K562 (cell line): ENCODE results near the gene GLG1. TPM values are rescaled to one million over a fixed set of nuclear protein-coding genes. Genes with fewer than 3 reads are reported as not detected.

Experiments used
- ATAC-seq: fragments of 200-7000 bp; cut with Tn5 transposase; 3 replicates; pipeline ENCODE4 v1.9.1; 2020; ENCODE audit warnings: moderate library complexity
- BruUV-seq: library from RNA; stranded (reverse); fragments of 400-500 nt; replicated peaks from 2 replicates; lab custom pipeline; 2021; lab: Mats Ljungman, UMichigan
- CTCF ChIA-PET: fragments of 300-600 bp; formaldehyde crosslinking; extraction: SDS; loops from one replicate; lab custom pipeline; 2021; ENCODE audit warnings: low intra/inter-chr PET ratio; lab: Yijun Ruan, JAX
- POLR2A ChIA-PET: fragments of 300-600, 350-650 bp; sonication (Branson Sonifier 250); formaldehyde crosslinking; extraction: SDS; loops from one replicate; lab custom pipeline; 2021; ENCODE audit warnings: antibody characterized with exemption, inconsistent platforms; lab: Yijun Ruan, JAX
- DNase-seq, 4 experiments: peaks; one replicate each; pipeline versions ENCODE4 v3.0.0 to v3.0.0-alpha.2; 2011 to 2018; ENCODE audit warnings: low spot score in 3 of 4, mixed read lengths in 3 of 4; ENCODE audit errors: extremely low read depth in 1 of 4
- FAIRE-seq: peaks from 2 replicates; lab custom pipeline; 2011; peaks lifted over from hg19 to GRCh38; lab: Jason Lieb, UNC
- H2AFZ ChIP-seq: 2 replicates; pipeline ENCODE4 v1.6.0; 2011; ENCODE audit warnings: low read depth, low read length, control low read depth, inconsistent platforms
- H3K27ac ChIP-seq: fragments of 200-600 bp; 3 replicates; pipeline ENCODE4 v1.8.0; 2011; ENCODE audit warnings: low read depth, mild to moderate bottlenecking, control low read depth, inconsistent platforms, low read length, moderate library complexity, mixed read lengths; ENCODE audit errors: extremely low read depth
- H3K27me3 ChIP-seq, 2 experiments: fragments of 300-600 bp in 1 of 2; 2 replicates in 1 of 2; 3 replicates in 1 of 2; pipeline versions ENCODE4 v1.6.0 to v1.8.0; 2011; ENCODE audit warnings: inconsistent platforms in 2 of 2, low read length in 2 of 2, mild to moderate bottlenecking in 1 of 2, mixed read lengths in 1 of 2, moderate library complexity in 1 of 2; ENCODE audit not compliant: control insufficient read depth in 2 of 2, insufficient read depth in 2 of 2
- H3K36me3 ChIP-seq: fragments of 300-600 bp; 3 replicates; pipeline ENCODE4 v1.8.0; 2011; ENCODE audit warnings: mild to moderate bottlenecking, low read length, inconsistent platforms; ENCODE audit not compliant: control insufficient read depth, insufficient read depth
- H3K4me1 ChIP-seq, 2 experiments: fragments of 200-600 bp in 1 of 2; replicated peaks in 1 of 2; 2 replicates in 1 of 2; 3 replicates in 1 of 2; pipeline versions ENCODE4 v1.5.1 to v1.8.0; 2011; ENCODE audit warnings: inconsistent platforms in 2 of 2, low read length in 2 of 2, mild to moderate bottlenecking in 1 of 2, mixed read lengths in 1 of 2, moderate library complexity in 1 of 2; ENCODE audit not compliant: control insufficient read depth in 2 of 2, insufficient read depth in 2 of 2
- H3K4me2 ChIP-seq: 2 replicates; pipeline ENCODE4 v1.6.1; 2011; ENCODE audit warnings: low read length, control low read depth, inconsistent platforms, mixed read lengths; ENCODE audit not compliant: insufficient read depth
- H3K4me3 ChIP-seq: fragments of 200-600 bp; sonication (generic), shearing (Covaris generic); 2 replicates; pipeline ENCODE4 v1.5.1; 2016; ENCODE audit warnings: control low read depth, inconsistent platforms
- H3K79me2 ChIP-seq: fragments of 200-600 bp; 3 replicates; pipeline ENCODE4 v1.8.0; 2011; ENCODE audit warnings: low read length, inconsistent platforms; ENCODE audit not compliant: control insufficient read depth, insufficient read depth
- H3K9ac ChIP-seq, 2 experiments: 2 replicates each; pipeline versions ENCODE4 v1.6.0 to v1.6.1; 2011; ENCODE audit warnings: low read depth in 2 of 2, low read length in 2 of 2, control low read depth in 1 of 2, inconsistent platforms in 1 of 2, mild to moderate bottlenecking in 1 of 2, mixed read lengths in 1 of 2; ENCODE audit not compliant: insufficient read depth in 1 of 2
- H3K9me1 ChIP-seq: one replicate; pipeline ENCODE4 v1.6.0; 2011; ENCODE audit warnings: inconsistent platforms, mild to moderate bottlenecking, low read length, moderate library complexity; ENCODE audit not compliant: control insufficient read depth, insufficient read depth
- H3K9me3 ChIP-seq: replicated peaks from 2 replicates; pipeline ENCODE4 v1.5.1; 2011; ENCODE audit warnings: low read depth, low read length, inconsistent platforms; ENCODE audit not compliant: control insufficient read depth, insufficient read depth
- H4K20me1 ChIP-seq: replicated peaks from 2 replicates; pipeline ENCODE4 v1.6.1; 2011; ENCODE audit warnings: low read length, inconsistent platforms, mixed read lengths; ENCODE audit not compliant: control insufficient read depth, insufficient read depth
- BCOR ChIP-seq: fragments of 450-650 bp; IDR thresholded peaks from 2 replicates; pipeline ENCODE4 v1.6.1; 2016
- CBFA2T3 ChIP-seq: fragments of 450-650 bp; IDR thresholded peaks from 2 replicates; pipeline ENCODE4 v1.6.1; 2017
- FOXO4 ChIP-seq: fragments of 450-650 bp; formaldehyde crosslinking; IDR thresholded peaks from 2 replicates; pipeline ENCODE4 v1.4.0; 2020; ENCODE audit warnings: mild to moderate bottlenecking, moderate library complexity
- MBD2 ChIP-seq: sonication (generic); IDR thresholded peaks from 2 replicates; pipeline ENCODE4 v1.6.1; 2016; ENCODE audit warnings: low read depth, borderline replicate concordance
- MIER1 ChIP-seq: fragments of 450-650 bp; IDR thresholded peaks from 2 replicates; pipeline ENCODE4 v1.6.1; 2016; ENCODE audit warnings: antibody characterized with exemption, mild to moderate bottlenecking, low read depth
- NCOA4 ChIP-seq: fragments of 450-650 bp; IDR thresholded peaks from 2 replicates; pipeline ENCODE4 v1.6.1; 2018; ENCODE audit warnings: mild to moderate bottlenecking; ENCODE audit not compliant: partially characterized antibody
- NR0B1 ChIP-seq: fragments of 450-650 bp; IDR thresholded peaks from one replicate; pipeline ENCODE4 v1.6.1; 2018; ENCODE audit warnings: mild to moderate bottlenecking, moderate library complexity; ENCODE audit not compliant: partially characterized antibody
- RAD51 ChIP-seq: fragments of 450-650 bp; IDR thresholded peaks from 2 replicates; pipeline ENCODE4 v1.7.1; 2016; ENCODE audit warnings: low read depth, mild to moderate bottlenecking, borderline replicate concordance
- SMAD2 ChIP-seq: fragments of 150-350 bp; IDR thresholded peaks from 2 replicates; pipeline ENCODE4 v1.6.1; 2014; ENCODE audit warnings: low read depth, mild to moderate bottlenecking, low read length
- ZNF197 ChIP-seq: fragments of 200-800 bp; sonication (Bioruptor generic); IDR thresholded peaks from 2 replicates; pipeline ENCODE4 v1.6.1; 2016; ENCODE audit warnings: low read depth, missing genetic modification characterization, missing compliant biosample characterization
- ZNF398 ChIP-seq: fragments of 250-450 bp; sonication (Bioruptor Pico); IDR thresholded peaks from 2 replicates; pipeline ENCODE4 v1.8.0; 2021; ENCODE audit warnings: moderate library complexity, mild to moderate bottlenecking, inconsistent platforms
- WGBS: fragments of 100-300 bp; shearing (Covaris generic); methylation state at CpG from one replicate; pipeline ENCODE4 v1.1.6; 2016; ENCODE audit warnings: low coverage, mixed read lengths; ENCODE audit not compliant: insufficient coverage; ENCODE audit errors: missing lambda C conversion rate; 5-methylcytosine and 5-hydroxymethylcytosine counted together
- in situ Hi-C: fragments of 300-500 bp; cut with MboI; formaldehyde crosslinking; loops from 4 replicates; pipeline ENCODE4 v1.15.0; 2018; ENCODE audit warnings: inconsistent platforms, mixed read lengths
- intact Hi-C: fragments of 100-400 bp; cut with micrococcal nuclease; formaldehyde crosslinking; loops from 2 replicates; pipeline ENCODE4 v1.14.2; 2022
- polyA plus RNA-seq, 8 experiments: library from polyadenylated mRNA; depleted of rRNA in 4 of 8; stranded (reverse) in 5 of 8; unstranded in 3 of 8; fragments of >200 nt; fragmentation: Nextera tagmentation in 2 of 8; fragmentation: Illumina TruSeq in 1 of 8; extraction: Ambion mirVana in 2 of 8; extraction: Trizol in 1 of 8; gene quantifications; 2 replicates each; pipeline versions ENCODE4 v1.2.1 to v1.2.3, GENCODE V29; 2011 to 2014; ENCODE audit warnings: inconsistent platforms in 1 of 8, missing spikeins in 1 of 8
- total RNA-seq, 7 experiments: library from RNA; depleted of rRNA in 6 of 7; stranded (reverse); fragments of >200 nt in 6 of 7; fragmentation: Illumina TruSeq in 2 of 7; extraction: Trizol in 2 of 7; gene quantifications; 2 replicates each; pipeline versions ENCODE4 v1.2.1 to v1.2.3, GENCODE V29; 2011 to 2021; ENCODE audit warnings: low replicate concordance in 1 of 7

The GLG1 gene
- total and polyA plus RNA-seq, 9 of the 15 experiments (the other 6 are each of a cell fraction or from before 2014, with no cell fraction given), result 6.2 to 36.0 (median 23.6) TPM

GRCh38 chr16:74635303-74635702, 28.4 kb upstream of the GLG1 start:
- no peak for TF ChIP-seq SMAD2
- no peak for TF ChIP-seq RAD51
- no peak for TF ChIP-seq MBD2
- TF ChIP-seq MIER1, result no peak
- no peak for TF ChIP-seq FOXO4 (CRISPR knock-in tag)
- TF ChIP-seq ZNF197 (CRISPR knock-in tag), result no peak
- no peak for TF ChIP-seq ZNF398 (CRISPR knock-in tag)
- no peak for TF ChIP-seq BCOR
- no peak for TF ChIP-seq NR0B1
- no peak for TF ChIP-seq NCOA4
- TF ChIP-seq CBFA2T3, result no peak
- H3K4me2 ChIP-seq, result no peak overlapping the region
- FAIRE-seq (no peak), DNase-seq (no peak), ATAC-seq (no peak)
- H3K9me1 ChIP-seq, result peaks cover under 1% of the 10 kb centered on the region
- CTCF ChIA-PET, result no interaction called here
- H3K9ac ChIP-seq, result no peak overlapping the region
- intact Hi-C loops, result no loop called here
- POLR2A ChIA-PET, result interaction anchor here (1.3 kb wide), 1 partner anchor 31 kb away, joined by 6 read pairs; the partner anchor contains the start of gene RFWD3
- H3K4me3 ChIP-seq, result no peak overlapping the region
- H2AFZ ChIP-seq, result no peak overlapping the region
- H4K20me1 ChIP-seq, result no peaks in the 10 kb centered on the region
- peaks cover 97% of the 10 kb centered on the region for H3K36me3 ChIP-seq
- 76% methylated on average over 5 of the region's 5 CpGs for WGBS
- H3K79me2 ChIP-seq, result peaks cover 5% of the 10 kb centered on the region; the same call in 1 of the 3 replicates
- no peak overlapping the region for H3K27ac ChIP-seq
- H3K9me3 ChIP-seq, result no peaks in the 10 kb centered on the region
- in situ Hi-C loops, result loop anchor here (10.0 kb wide), 1 partner anchor 321 kb away; no protein-coding TSS in a partner anchor
- no peaks in the 10 kb centered on the region for H3K27me3 ChIP-seq
- H3K4me1 ChIP-seq, result no peaks in the 10 kb centered on the region
- no TSS peak for BruUV-seq
